Pancreas (tissue), 10 donors: Measurements from ENCODE around the gene HMCN1. TPM values are rescaled to one million over a fixed set of nuclear protein-coding genes. Genes with fewer than 3 reads are reported as not detected.

Experiments used
- ATAC-seq, 4 donors: fragments of 200-7000 bp; cut with Tn5 transposase; one replicate each; pipeline versions ENCODE4 v1.8.0 to v1.9.1; 2020; ENCODE audit warnings: mild to moderate bottlenecking in 4 of 4, moderate library complexity in 4 of 4
- DNase-seq, 6 donors: peaks; one replicate each; pipeline ENCODE4 v3.0.0-alpha.2; 2020
- FAIRE-seq: peaks from 2 replicates; lab custom pipeline; 2012; peaks lifted over from hg19 to GRCh38; lab: Jason Lieb, UNC
- H3K27ac ChIP-seq, 4 donors: fragments of 200-600 bp; sonication (generic); 1 replicate in 3 of 4; 2 replicates in 1 of 4; pipeline versions ENCODE4 v1.5.0 to v1.8.0; 2020
- H3K27me3 ChIP-seq, 4 donors: fragments of 200-600 bp; one replicate each; pipeline ENCODE4 v1.8.0; 2021
- H3K36me3 ChIP-seq, 3 donors: fragments of 200-600 bp; sonication (generic) in 1 of 3; one replicate each; pipeline versions ENCODE4 v1.5.0 to v1.8.0; 2020 to 2021
- H3K4me1 ChIP-seq, 3 donors: fragments of 200-600 bp; one replicate each; pipeline ENCODE4 v1.8.0; 2021
- H3K4me3 ChIP-seq, 4 donors: fragments of 200-600 bp; sonication (generic) in 2 of 4; one replicate each; pipeline versions ENCODE4 v1.5.0 to v1.8.0; 2020 to 2021
- H3K9me3 ChIP-seq, 4 donors: fragments of 200-600 bp; one replicate each; pipeline ENCODE4 v1.8.0; 2021
- WGBS, 2 donors: extraction: QIAGEN DNeasy Blood & Tissue Kit; methylation state at CpG; one replicate each; pipeline ENCODE4 v1.1.7; 2013; 5-methylcytosine and 5-hydroxymethylcytosine counted together
- intact Hi-C, 3 donors: fragments of 100-400 bp; cut with DNase I; formaldehyde crosslinking; loops; one replicate each; pipeline versions ENCODE4 v1.11.1 to v1.14.2; 2022
- polyA plus RNA-seq, 2 donors: library from polyadenylated mRNA; stranded (reverse); fragments of 200-250 nt; gene quantifications; one replicate each; pipeline ENCODE4 v1.2.3, GENCODE V29; 2013
- total RNA-seq, 6 donors: library from RNA; stranded (reverse); fragmentation: NEBNext Ultra II Directional in 4 of 6; extraction: Animal tissue kit (Norgen Biotek cat#: 25700) in 4 of 6; gene quantifications; one replicate each; pipeline versions ENCODE4 v1.2.1 to v1.2.4, GENCODE V29; 2021 to 2023
- TF ChIP-seq, protein P1 (sequence below), 4 donors: fragments of 200-600 bp; sonication (generic) in 3 of 4; IDR thresholded peaks; one replicate each; pipeline versions ENCODE4 v1.5.0 to v1.8.0; 2021; ENCODE audit warnings: antibody characterized with exemption in 4 of 4
- donor health status: healthy with polysubstance abuse.
- donor health status: DM: no; HTN: no; CAD: no; lungs with moderate emphysema.
- donor health status: DM: no; HTN: no; CAD: no.
- donor health status: control.
- donor health status: control.
- donor health status: Bipolar disorder and iron deficiency.
- donor health status: DM: yes; HTN: yes; CAD: no.
- donor health status: DM: no; HTN: no; CAD: no.
- donor health status: DM: no; HTN: no; CAD: no.
- donor health status: DM: yes; HTN: yes; CAD: no.

The HMCN1 gene
- total and polyA plus RNA-seq, 8 donors, result 0.19 to 4.8 (median 0.60) TPM

DNA sequence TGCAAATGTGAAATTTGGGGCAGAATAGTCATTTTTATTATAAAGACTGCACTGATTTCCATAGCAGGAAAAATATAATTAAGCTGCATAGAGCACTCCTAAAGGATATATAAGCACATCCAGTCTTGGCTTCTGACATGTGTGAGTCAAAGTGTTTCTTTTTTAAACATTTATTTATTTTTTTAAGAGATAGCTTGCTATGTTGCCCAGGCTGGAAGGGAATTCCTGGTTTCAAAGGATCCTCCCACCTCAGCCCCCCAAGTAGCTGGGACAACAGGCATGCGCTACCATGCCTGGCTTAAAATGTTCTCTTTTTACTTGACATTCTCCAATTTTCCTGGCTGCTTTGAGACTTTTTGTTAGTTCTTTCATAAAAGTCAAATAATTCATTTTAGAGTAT, 126.1 kb downstream of the HMCN1 start:
- DNase-seq, result no peak
- no peaks in the 10 kb centered on the region for H3K36me3 ChIP-seq
- H3K4me1 ChIP-seq, result peaks cover 0 to 6% (median 0%) of the 10 kb centered on the region in 3 donors
- H3K9me3 ChIP-seq, result no peaks in the 10 kb centered on the region
- intact Hi-C loops, result no loop called here
- WGBS, 2 donors, result 97 to 100% methylated on average over 1 of the region's 1 CpG
- no peak for FAIRE-seq
- TF ChIP-seq, protein P1, sequence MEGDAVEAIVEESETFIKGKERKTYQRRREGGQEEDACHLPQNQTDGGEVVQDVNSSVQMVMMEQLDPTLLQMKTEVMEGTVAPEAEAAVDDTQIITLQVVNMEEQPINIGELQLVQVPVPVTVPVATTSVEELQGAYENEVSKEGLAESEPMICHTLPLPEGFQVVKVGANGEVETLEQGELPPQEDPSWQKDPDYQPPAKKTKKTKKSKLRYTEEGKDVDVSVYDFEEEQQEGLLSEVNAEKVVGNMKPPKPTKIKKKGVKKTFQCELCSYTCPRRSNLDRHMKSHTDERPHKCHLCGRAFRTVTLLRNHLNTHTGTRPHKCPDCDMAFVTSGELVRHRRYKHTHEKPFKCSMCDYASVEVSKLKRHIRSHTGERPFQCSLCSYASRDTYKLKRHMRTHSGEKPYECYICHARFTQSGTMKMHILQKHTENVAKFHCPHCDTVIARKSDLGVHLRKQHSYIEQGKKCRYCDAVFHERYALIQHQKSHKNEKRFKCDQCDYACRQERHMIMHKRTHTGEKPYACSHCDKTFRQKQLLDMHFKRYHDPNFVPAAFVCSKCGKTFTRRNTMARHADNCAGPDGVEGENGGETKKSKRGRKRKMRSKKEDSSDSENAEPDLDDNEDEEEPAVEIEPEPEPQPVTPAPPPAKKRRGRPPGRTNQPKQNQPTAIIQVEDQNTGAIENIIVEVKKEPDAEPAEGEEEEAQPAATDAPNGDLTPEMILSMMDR (IDR thresholded peaks at IDR 0.05), result no peak
- H3K27ac ChIP-seq, result no peak overlapping the region
- no peak for ATAC-seq
- no peak overlapping the region for H3K4me3 ChIP-seq
- H3K27me3 ChIP-seq, result no peaks in the 10 kb centered on the region

DNA sequence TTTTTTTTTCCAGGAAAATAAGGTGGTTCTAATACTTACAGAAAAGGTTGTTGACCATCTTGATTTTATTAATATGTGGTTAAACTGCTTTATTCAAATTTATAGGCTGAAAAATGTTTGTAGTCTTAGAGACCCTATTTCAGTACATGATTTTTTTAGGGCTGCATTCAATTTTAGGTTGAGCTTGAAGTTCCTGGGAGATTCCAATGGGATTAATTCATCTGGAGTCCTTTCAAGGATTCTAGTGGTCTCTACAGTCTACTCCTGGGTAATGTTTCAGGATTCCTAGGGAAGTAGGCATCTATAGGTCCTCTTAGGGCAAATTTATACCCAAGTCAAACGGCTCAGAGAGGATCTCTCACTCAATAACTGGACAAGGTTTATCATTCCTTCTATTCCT, 126.7 kb downstream of the HMCN1 start:
- Histone ChIP-seq H3K27ac (no peak overlapping the region), H3K36me3 (no peaks in the 10 kb centered on the region), H3K4me3 (no peak overlapping the region), H3K9me3 (no peaks in the 10 kb centered on the region), H3K4me1 (peaks cover 0 to 6% (median 0%) of the 10 kb centered on the region in 3 donors), H3K27me3 (no peaks in the 10 kb centered on the region)
- WGBS, 2 donors, result 64 to 87% methylated on average over 1 of the region's 1 CpG
- TF ChIP-seq, protein P1 (IDR thresholded peaks at IDR 0.05), result no peak
- no peak for FAIRE-seq
- DNase-seq, result no peak
- ATAC-seq, result no peak
- intact Hi-C loops, result no loop called here

DNA sequence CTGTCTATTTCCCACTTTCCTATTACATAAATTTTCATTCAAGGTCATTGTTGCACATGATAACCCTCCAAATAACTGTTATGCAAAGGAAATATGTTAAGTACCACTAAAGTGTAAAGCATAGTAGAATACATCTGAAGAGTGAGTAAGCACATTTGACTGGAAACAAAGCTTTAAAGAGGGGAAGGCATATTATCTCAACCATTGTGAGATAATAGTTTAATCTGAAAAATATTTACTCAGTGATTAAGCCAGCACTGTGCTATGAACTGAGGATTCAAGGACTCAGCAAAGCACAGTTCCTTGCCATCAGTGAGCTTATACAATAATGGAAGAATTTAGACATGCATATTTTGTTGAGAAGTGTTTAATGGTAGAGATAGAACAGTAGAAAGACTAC, 127.4 kb downstream of the HMCN1 start:
- FAIRE-seq, result no peak

DNA sequence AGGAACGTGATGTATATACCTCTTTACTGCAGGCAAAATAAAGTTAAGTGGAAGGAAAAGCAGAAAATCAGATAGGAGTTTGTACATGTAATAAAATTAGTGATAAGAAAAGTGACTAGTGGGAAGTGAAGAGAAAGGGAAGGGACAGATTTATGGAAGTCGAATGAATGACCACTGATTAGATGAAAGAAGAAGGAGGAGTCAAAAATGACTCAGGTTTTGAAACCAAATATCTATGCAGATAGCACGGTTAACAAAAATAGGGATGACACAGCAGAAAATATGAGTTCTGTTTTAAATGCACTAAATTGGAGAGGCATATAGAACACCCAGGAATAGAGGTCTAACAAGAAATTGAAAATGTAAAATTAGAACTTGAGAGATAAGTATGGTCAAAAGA, 128.0 kb downstream of the HMCN1 start:
- WGBS, 2 donors, result 61 to 71% methylated on average over 3 of the region's 3 CpGs
- DNase-seq (no peak), ATAC-seq (no peak), FAIRE-seq (no peak)
- Histone ChIP-seq H3K27me3 (no peaks in the 10 kb centered on the region), H3K9me3 (no peaks in the 10 kb centered on the region), H3K4me3 (no peak overlapping the region), H3K27ac (no peak overlapping the region), H3K36me3 (no peaks in the 10 kb centered on the region), H3K4me1 (no peaks in the 10 kb centered on the region)
- intact Hi-C loops, result no loop called here
- TF ChIP-seq, protein P1 (IDR thresholded peaks at IDR 0.05), result no peak

More for the DNA sequence above, 127.4 kb downstream of the HMCN1 start:
- Histone ChIP-seq H3K27me3 (no peaks in the 10 kb centered on the region), H3K4me3 (no peak overlapping the region), H3K27ac (no peak overlapping the region), H3K4me1 (peaks cover 0 to 6% (median 0%) of the 10 kb centered on the region in 3 donors), H3K9me3 (no peaks in the 10 kb centered on the region), H3K36me3 (no peaks in the 10 kb centered on the region)
- peak in 1 of 4 donors; percentile 52 for ATAC-seq
- intact Hi-C loops, result no loop called here
- DNase-seq, result no peak
- TF ChIP-seq, protein P1 (IDR thresholded peaks at IDR 0.05), result no peak

DNA sequence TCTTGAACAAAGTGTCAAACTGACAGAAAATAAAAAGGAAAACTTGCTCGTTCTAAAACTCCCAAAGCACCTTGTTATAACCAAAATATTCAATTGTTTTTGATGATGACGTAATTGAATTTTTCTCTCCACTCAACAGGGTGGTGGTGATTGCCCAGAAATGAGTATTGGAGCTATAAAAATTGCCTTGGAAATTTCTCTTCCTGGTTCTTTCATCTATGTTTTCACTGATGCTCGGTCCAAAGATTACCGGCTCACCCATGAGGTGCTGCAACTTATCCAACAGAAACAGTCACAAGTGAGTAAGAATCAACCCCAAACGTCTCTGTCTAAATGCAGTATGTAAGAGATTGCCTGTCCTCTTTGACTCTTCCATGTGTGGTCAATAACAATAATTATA, 130.1 kb downstream of the HMCN1 start:
- ATAC-seq, result no peak
- H3K4me1 ChIP-seq, result no peaks in the 10 kb centered on the region
- H3K4me3 ChIP-seq, result no peak overlapping the region
- WGBS, 2 donors, result 80 to 83% methylated on average over 5 of the region's 5 CpGs
- no peak for DNase-seq
- FAIRE-seq, result no peak
- TF ChIP-seq, protein P1 (IDR thresholded peaks at IDR 0.05), result no peak
- intact Hi-C loops, result no loop called here
- H3K27me3 ChIP-seq, result no peaks in the 10 kb centered on the region
- no peaks in the 10 kb centered on the region for H3K36me3 ChIP-seq
- H3K27ac ChIP-seq, result no peak overlapping the region
- H3K9me3 ChIP-seq, result no peaks in the 10 kb centered on the region
